ENCODE measurements around the gene KRT36. TPM values are rescaled to one million over a fixed set of nuclear protein-coding genes. Genes with fewer than 3 reads are reported as not detected.

KRT36 gene
- polyA plus RNA-seq, 4 donors: 0.12 TPM; not detected in 3

DNA sequence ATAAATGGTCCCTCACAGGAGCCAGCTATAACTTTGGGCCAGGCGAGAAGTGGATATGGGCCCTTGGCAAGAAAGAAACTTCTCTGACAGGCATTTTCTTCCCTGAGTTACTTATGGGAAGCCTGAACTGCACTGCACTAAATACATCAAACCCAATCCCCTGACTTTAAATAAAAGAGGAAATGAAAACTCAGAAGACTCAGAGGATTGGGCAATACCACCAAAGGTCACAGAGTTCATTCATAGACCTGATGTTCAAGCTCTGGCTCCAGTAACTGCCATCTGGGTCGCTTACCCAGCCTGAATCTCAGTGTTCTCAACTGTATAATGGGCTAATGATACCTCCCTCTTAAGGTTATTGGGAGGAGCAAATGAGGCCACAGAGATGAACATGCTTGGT is 9.6 kb downstream of the KRT36 start:
- DNase-seq (ENCODE audit: low read depth in 4 of 4, low spot score in 3 of 4): no peak

DNA sequence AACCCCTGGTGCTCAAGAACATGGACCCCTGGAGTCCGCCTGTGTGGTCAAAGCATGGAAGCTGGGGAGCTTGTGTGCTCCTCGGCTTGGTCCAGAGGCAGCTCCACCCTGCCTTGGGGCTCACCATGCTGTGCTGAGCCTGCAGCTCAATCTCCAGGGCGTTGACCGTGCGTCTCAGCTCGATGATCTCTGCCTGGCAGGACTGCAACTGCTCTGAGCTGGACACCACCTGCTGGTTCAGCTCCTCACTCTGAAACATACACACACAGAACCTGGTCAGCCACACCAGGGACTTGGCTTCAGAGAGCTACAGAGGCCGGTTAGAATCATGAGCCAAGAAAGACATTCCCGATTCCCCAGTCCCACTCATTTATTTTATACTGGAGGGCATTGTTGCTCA is 11.5 kb downstream of the KRT36 start:
- DNase-seq (ENCODE audit: low read depth in 4 of 4, low spot score in 3 of 4): no peak

DNA sequence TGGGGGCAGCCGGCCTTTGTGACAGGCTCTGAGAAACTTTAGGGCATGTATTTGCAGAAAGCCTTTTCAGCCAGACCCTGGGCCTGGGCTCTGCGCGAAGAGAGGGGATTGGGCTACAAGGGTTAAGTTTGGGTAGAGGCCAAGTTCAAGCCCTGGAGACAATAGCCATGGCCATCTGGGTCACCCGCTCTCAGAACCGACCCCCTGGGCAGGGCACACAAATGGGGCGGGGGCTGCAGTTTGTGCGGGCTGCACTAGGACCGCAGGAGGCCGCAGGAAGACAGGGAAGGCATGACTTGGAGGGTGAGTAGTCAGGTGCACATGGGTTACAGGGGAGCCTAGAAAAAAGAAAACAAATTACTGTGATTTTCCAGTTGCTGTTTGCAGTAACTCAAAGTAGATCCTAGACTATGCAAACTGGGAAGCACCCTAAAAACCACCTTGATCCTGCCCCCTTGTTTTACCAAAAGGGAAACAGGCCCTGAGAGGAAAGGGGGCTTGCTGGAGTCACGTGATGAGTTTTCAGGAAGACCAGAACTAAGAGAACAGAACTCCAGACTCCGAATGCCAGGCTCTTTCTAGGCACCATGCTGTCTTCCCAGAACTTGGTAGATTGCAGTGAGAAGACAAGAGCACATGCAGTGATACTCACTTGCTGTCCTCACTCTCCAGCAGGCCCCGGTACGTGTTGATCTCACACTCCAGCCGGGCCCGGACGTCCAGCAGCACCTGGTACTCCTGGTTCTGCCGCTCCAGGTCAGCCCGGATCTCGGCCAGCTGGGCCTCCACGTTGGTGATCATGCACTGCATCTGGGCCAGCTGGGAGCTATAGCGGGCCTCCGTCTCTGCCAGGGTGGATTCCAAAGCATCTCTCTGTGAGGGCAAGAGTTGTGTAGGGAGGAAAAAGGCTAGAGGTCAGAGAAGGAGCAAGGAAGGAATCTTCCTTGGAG is 12.6 kb downstream of the KRT36 start:
- DNase-seq (ENCODE audit: low read depth in 4 of 4, low spot score in 3 of 4): no peak

GRCh38 chr17:41475421-41475820 is 14.3 kb downstream of the KRT36 start:
- no peak for DNase-seq (ENCODE audit: low read depth in 4 of 4, low spot score in 3 of 4)

- no peak for DNase-seq (ENCODE audit: low read depth in 4 of 4, low spot score in 3 of 4)
Measured at GRCh38 chr17:41474863-41475262, 14.8 kb downstream of the KRT36 start.

GRCh38 chr17:41468346-41468745 is 21.4 kb downstream of the KRT36 start:
- DNase-seq (ENCODE audit: low read depth in 4 of 4, low spot score in 3 of 4): no peak

GRCh38 chr17:41467561-41467960 is 22.1 kb downstream of the KRT36 start:
- DNase-seq (ENCODE audit: low read depth in 4 of 4, low spot score in 3 of 4): no peak

GRCh38 chr17:41466988-41467387 is 22.7 kb downstream of the KRT36 start, which contains the start of gene KRT32:
Gene KRT32, minus strand, starts transcription at chr17:41467386. Its CDS starts 61 bp downstream, at chr17:41467325.
- DNase-seq (ENCODE audit: low read depth in 4 of 4, low spot score in 3 of 4): no peak

GRCh38 chr17:41464682-41465081 is 25.0 kb downstream of the KRT36 start:
- no peak for DNase-seq (ENCODE audit: low read depth in 4 of 4, low spot score in 3 of 4)

GRCh38 chr17:41464173-41464572 is 25.5 kb downstream of the KRT36 start:
- DNase-seq (ENCODE audit: low read depth in 4 of 4, low spot score in 3 of 4): no peak

DNA sequence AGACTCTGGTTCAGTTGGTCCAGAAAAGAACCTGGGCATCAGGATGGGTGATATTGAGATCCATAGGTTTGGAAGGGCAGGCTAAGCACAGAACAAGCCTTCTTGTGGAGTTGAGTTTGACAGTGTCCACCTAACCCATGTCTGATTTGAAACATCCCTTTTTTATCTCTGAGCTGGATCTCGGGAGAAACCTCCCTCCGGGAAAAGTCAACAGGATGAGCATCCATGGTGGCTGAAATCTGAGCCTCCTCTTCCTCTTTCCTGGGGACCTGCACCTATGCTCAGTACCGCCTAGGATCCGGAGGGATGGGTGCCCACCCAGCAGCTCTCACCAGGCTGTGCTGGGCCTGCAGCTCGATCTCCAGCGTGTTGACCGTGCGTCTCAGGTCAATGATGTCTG is 26.0 kb downstream of the KRT36 start:
- no peak for DNase-seq (ENCODE audit: low read depth in 4 of 4, low spot score in 3 of 4)

DNA sequence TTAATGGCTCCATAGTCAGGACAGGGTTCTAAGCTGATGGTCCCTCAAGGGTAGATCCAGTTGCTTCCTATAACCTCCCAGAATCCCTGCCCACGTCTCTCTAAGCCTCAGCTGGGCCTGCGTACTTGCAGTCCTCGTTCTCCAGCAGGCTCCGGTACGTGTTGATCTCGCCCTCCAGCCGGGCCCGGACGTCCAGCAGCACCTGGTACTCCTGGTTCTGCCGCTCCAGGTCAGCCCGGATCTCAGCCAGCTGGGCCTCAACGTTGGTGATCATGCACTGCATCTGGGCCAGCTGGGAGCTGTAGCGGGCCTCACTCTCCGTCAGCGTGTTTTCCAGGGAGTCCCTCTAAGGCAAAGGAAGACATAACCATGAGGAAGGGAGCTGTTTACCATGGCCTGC is 27.0 kb downstream of the KRT36 start:
- no peak for DNase-seq (ENCODE audit: low read depth in 4 of 4, low spot score in 3 of 4)

- no peak for DNase-seq (ENCODE audit: low read depth in 4 of 4, low spot score in 3 of 4)
Measured at GRCh38 chr17:41457676-41458075, 32.0 kb downstream of the KRT36 start.

GRCh38 chr17:41456204-41456603 is 33.5 kb downstream of the KRT36 start:
- no peak for DNase-seq (ENCODE audit: low read depth in 4 of 4, low spot score in 3 of 4)

- no peak for DNase-seq (ENCODE audit: low read depth in 4 of 4, low spot score in 3 of 4)
Measured at GRCh38 chr17:41455236-41455635, 34.5 kb downstream of the KRT36 start.

- DNase-seq (ENCODE audit: low read depth in 4 of 4, low spot score in 3 of 4): no peak
Measured at GRCh38 chr17:41453066-41453465, 36.6 kb downstream of the KRT36 start.

GRCh38 chr17:41452281-41452680 is 37.4 kb downstream of the KRT36 start:
- no peak for DNase-seq (ENCODE audit: low read depth in 4 of 4, low spot score in 3 of 4)

DNA sequence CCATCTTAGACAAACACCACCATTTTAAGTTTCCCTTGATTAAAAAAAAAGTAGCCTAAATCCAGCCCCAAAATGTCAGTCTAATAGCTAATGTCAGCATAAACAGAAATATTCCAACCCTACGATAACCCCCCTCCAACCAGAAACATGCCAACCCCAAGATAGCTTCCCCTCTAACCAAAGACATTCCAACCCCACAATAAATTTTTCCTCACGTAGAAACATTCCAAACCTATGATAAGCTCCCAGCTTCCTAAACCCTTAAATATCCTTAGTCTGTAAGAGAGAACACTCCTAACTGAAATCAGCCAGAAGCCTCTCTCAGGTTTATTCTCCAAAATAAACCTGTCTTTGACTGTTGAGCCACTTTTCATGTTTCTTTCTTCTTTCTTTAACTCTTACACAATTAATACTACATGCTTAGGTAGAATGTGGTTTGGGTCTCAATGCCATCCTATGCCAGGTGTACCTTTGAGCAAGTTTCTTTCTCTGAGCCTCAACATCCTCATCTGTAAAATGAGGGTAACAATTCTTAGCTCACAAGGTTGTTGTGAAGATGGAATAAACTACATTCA is 38.5 kb downstream of the KRT36 start:
- no peak for DNase-seq (ENCODE audit: low read depth in 4 of 4, low spot score in 3 of 4)

DNA sequence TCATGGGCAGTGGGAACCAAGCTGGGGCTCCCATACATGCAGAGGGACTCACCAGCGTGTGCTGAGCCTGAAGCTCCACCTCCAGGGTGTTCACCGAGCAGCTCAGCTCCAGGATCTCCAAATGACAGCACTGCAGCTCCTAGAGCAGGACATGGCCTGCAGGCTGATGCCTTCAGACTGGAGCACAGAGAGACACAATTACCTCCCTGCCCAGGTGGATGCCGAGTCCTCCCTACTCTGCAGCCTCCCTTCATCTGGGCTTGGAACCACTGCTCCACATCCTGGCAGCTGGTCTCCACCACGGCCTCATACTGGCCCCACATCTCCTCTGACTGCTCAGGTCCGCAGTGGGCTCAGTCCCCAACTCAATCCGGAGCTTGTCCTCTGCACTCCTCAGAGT is 40.7 kb downstream of the KRT36 start:
- no peak for DNase-seq (ENCODE audit: low read depth in 4 of 4, low spot score in 3 of 4)

GRCh38 chr17:41448506-41448905 is 41.2 kb downstream of the KRT36 start:
- DNase-seq (ENCODE audit: low read depth in 4 of 4, low spot score in 3 of 4): no peak

GRCh38 chr17:41446806-41447205 is 42.9 kb downstream of the KRT36 start:
- no peak for DNase-seq (ENCODE audit: low read depth in 4 of 4, low spot score in 3 of 4)

GRCh38 chr17:41444640-41445039 is 45.1 kb downstream of the KRT36 start:
- DNase-seq (ENCODE audit: low read depth in 4 of 4, low spot score in 3 of 4): no peak
